NCI-H526 (cell line): ENCODE data around the gene MCOLN1.
"Not testable (repeated sequence)": the region's sequence is repeated elsewhere in the genome, so short reads cannot be mapped to it uniquely, and the experiment has no call there.

Source experiments
- DNase-seq, 2 experiments: peaks; one replicate each; lab custom pipeline; 2025; lab: John Stamatoyannopoulos, UW

The MCOLN1 gene

DNA sequence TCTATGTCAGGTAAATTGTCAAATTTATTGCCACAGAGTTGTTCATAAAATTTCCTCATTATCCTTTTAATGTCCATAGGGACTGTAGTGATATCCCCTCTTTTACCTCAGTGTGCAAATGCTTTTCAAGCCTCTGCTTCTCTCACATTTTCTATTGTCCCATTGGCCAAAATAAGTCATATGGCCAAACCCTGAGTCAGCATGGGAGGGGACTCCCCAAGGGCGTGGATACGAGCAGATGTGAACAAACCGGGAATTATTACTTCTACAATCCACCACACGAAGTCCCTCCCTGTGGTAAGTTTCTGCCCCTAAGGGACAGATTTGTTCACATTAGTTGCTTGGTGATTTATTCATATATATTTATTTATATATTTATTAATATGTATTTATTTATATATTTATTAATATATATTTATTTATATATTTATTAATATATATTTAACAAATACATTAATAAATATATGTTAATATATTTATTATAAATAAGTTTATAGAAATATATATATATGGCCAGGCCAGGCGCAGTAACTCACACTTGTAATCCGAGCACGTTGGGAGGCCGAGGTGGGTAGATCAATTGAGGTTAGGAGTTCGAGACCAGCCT, 53.1 kb downstream of the MCOLN1 start:
- no peak for DNase-seq

- DNase-seq: not testable (repeated sequence)
Measured at GRCh38 chr19:7577422-7577821, 55.0 kb downstream of the MCOLN1 start.

GRCh38 chr19:7578127-7578526, 55.7 kb downstream of the MCOLN1 start:
- DNase-seq: no peak

DNA sequence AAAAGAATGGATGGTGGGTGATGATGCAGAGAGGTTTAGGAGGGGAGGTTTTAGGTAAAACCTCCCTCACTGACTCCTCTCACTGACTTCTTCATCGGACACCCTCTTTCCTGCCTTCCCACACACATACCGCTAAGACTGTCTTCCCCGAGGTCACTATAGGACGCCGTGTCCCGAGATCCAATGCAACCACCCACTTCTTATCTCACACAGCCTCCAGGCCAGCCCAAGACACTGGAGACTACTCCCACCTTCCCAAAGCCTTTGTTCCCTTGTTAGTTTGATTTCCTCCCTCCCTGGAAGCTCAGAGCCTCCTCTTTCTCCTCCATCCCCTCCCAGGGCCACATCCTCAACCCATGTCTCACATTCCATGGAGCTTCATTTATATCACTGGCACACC, 56.8 kb downstream of the MCOLN1 start:
- no peak for DNase-seq

- DNase-seq: no peak
Measured at GRCh38 chr19:7582446-7582845, 60.0 kb downstream of the MCOLN1 start.
